Breast epithelium (tissue), 4 donors: ENCODE data around the gene LRRC4C. TPM values are rescaled to one million over a fixed set of nuclear protein-coding genes. Genes with fewer than 3 reads are reported as not detected.

Experiments
- DNase-seq, 2 donors: peaks; one replicate each; pipeline ENCODE4 v3.0.0-alpha.2; 2019; ENCODE audit warnings: low spot score in 2 of 2
- H3K27ac ChIP-seq, 2 donors: fragments of 200-600 bp; sonication (generic) in 1 of 2; one replicate each; pipeline ENCODE4 v1.5.1; 2016 to 2019; ENCODE audit warnings: mild to moderate bottlenecking in 1 of 2
- H3K27me3 ChIP-seq, 2 donors: fragments of 200-600 bp; sonication (generic) in 1 of 2; one replicate each; pipeline versions ENCODE4 v1.5.1 to v1.6.0; 2017 to 2019; ENCODE audit warnings: control low read depth in 1 of 2, mild to moderate bottlenecking in 1 of 2
- H3K36me3 ChIP-seq: fragments of 200-600 bp; one replicate; pipeline ENCODE4 v1.5.1; 2019
- H3K4me1 ChIP-seq, 2 donors: fragments of 200-600 bp; sonication (generic); one replicate each; pipeline ENCODE4 v1.5.1; 2016 to 2019; ENCODE audit warnings: control low read depth in 1 of 2
- H3K4me3 ChIP-seq, 3 donors: fragments of 200-600 bp; sonication (generic); 1 replicate in 2 of 3; 2 replicates in 1 of 3; pipeline ENCODE4 v1.5.1; 2016 to 2019; ENCODE audit warnings: mild to moderate bottlenecking in 3 of 3, moderate library complexity in 2 of 3
- H3K9me3 ChIP-seq, 2 donors: fragments of 200-600 bp; sonication (generic) in 1 of 2; one replicate each; pipeline ENCODE4 v1.5.1; 2016 to 2019; ENCODE audit warnings: control low read depth in 1 of 2
- POLR2A ChIP-seq: fragments of 450-650 bp; IDR thresholded peaks from one replicate; pipeline ENCODE4 v1.6.1; 2016; ENCODE audit warnings: antibody characterized with exemption, mild to moderate bottlenecking, moderate library complexity
- POLR2AphosphoS5 ChIP-seq, 3 donors: sonication (generic); formaldehyde crosslinking; IDR thresholded peaks; one replicate each; pipeline ENCODE4 v1.6.1; 2017; ENCODE audit warnings: antibody characterized with exemption in 3 of 3
- intact Hi-C: fragments of 100-400 bp; cut with DNase I; formaldehyde crosslinking; loops from one replicate; pipeline ENCODE4 v1.15.1; 2023; ENCODE audit warnings: low total_unique reads
- total RNA-seq, 3 donors: library from RNA; depleted of rRNA; stranded (reverse); fragments of >200 nt; gene quantifications; one replicate each; pipeline ENCODE4 v1.1.0, GENCODE V29; 2016
- TF ChIP-seq, protein P1 (sequence below), 3 donors: fragments of 450-650 bp; IDR thresholded peaks; one replicate each; pipeline ENCODE4 v1.5.1; 2016 to 2017; ENCODE audit warnings: antibody characterized with exemption in 3 of 3, mild to moderate bottlenecking in 3 of 3, moderate library complexity in 3 of 3

Gene LRRC4C
- total RNA-seq, 3 donors from 2014 or later, result 2.9 to 15.4 (median 6.6) TPM

DNA sequence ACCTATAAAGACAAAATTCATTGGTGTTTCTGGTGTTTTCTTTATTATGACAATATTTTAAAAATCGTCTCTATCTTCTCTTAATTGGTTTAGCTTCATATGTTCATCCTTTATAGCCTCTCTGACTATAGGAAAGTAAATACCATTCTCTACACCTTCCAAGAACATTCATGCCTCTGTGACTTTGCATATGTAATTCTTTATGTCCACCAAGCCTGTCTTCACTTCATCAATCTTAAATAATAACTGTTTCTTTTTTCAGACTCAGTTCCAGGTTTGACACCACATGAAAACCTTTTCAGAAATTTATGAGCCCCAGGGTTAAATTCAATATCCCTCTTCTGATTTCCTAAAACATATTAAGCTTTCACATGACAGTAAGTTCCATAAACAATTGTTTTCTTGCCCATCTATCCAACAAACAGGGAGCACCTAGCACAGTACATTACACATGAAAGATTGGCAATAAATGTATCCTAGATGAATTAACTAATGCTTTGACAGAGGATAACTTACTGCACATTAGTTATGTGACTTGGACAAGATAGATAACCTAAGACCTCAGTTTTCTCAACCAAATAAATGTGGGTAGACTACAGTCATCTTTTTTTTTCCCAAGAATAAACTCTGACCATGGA is 886.1 kb downstream of the LRRC4C start:
- no peaks in the 10 kb centered on the region for H3K4me1 ChIP-seq
- no peak overlapping the region for H3K27ac ChIP-seq
- no peaks in the 10 kb centered on the region for H3K27me3 ChIP-seq
- H3K36me3 ChIP-seq, result no peaks in the 10 kb centered on the region
- no peak overlapping the region for H3K4me3 ChIP-seq
- H3K9me3 ChIP-seq, result no peaks in the 10 kb centered on the region
- intact Hi-C loops, result no loop called here
- TF ChIP-seq POLR2A (no peak), POLR2AphosphoS5 (IDR thresholded peaks at IDR 0.05) (no peak)
- TF ChIP-seq, protein P1, sequence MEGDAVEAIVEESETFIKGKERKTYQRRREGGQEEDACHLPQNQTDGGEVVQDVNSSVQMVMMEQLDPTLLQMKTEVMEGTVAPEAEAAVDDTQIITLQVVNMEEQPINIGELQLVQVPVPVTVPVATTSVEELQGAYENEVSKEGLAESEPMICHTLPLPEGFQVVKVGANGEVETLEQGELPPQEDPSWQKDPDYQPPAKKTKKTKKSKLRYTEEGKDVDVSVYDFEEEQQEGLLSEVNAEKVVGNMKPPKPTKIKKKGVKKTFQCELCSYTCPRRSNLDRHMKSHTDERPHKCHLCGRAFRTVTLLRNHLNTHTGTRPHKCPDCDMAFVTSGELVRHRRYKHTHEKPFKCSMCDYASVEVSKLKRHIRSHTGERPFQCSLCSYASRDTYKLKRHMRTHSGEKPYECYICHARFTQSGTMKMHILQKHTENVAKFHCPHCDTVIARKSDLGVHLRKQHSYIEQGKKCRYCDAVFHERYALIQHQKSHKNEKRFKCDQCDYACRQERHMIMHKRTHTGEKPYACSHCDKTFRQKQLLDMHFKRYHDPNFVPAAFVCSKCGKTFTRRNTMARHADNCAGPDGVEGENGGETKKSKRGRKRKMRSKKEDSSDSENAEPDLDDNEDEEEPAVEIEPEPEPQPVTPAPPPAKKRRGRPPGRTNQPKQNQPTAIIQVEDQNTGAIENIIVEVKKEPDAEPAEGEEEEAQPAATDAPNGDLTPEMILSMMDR (IDR thresholded peaks at IDR 0.05), result no peak
- no peak for DNase-seq

DNA sequence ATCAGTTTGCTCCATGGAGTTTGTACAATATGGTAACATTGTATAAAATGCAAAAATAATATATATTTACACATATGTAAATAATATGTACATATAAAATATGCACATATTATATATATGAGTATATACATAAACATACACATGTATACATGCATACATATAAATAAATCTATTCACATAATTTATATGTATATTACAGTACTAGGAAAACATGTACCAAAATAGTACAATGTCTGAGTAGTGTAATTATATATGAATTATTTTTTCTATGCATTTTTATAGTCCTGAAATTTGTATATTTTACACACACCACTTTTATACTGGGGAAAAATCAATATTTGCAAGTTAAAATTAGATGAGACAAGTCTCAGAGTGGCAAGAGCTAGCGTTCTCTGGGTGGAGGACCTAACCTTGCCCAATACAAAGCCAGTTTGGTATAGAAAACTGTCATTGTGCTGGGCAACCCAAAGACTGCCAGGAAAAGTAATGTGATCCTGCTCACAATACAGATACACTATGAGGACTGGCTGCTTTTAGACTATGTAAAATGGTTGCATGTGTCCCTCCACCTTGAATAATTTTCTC is 889.4 kb downstream of the LRRC4C start:
- Histone ChIP-seq H3K36me3 (no peaks in the 10 kb centered on the region), H3K9me3 (no peaks in the 10 kb centered on the region), H3K27ac (no peak overlapping the region), H3K4me1 (no peaks in the 10 kb centered on the region), H3K27me3 (no peaks in the 10 kb centered on the region), H3K4me3 (no peak overlapping the region)
- TF ChIP-seq, protein P1 (IDR thresholded peaks at IDR 0.05), result no peak
- TF ChIP-seq POLR2A, result no peak
- TF ChIP-seq POLR2AphosphoS5 (IDR thresholded peaks at IDR 0.05), result no peak
- DNase-seq, result no peak
- intact Hi-C loops, result no loop called here

DNA sequence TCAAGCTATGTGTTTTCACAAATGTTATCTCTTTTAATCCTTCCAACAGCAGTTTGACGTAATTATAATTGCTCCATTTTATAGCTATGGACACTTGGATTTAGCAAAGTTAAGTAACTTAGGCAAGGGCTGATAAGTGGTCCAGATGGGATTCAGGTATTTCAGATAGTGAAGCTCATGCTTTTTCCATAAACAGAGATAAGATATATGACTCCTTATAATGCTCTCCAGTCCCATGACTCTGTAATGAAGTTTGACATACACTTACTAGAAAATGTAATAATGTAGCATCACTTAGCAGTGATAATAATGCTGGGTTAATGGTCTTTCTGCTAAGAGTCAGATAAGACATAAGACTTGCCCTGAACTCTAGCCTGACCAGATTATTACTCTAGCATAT is 892.1 kb downstream of the LRRC4C start:
- intact Hi-C loops, result no loop called here
- no peak for DNase-seq
- Histone ChIP-seq H3K27me3 (no peaks in the 10 kb centered on the region), H3K4me3 (no peak overlapping the region), H3K4me1 (no peaks in the 10 kb centered on the region), H3K9me3 (no peaks in the 10 kb centered on the region), H3K36me3 (no peaks in the 10 kb centered on the region), H3K27ac (no peak overlapping the region)
- TF ChIP-seq POLR2A (no peak), POLR2AphosphoS5 (IDR thresholded peaks at IDR 0.05) (no peak)
- TF ChIP-seq, protein P1 (IDR thresholded peaks at IDR 0.05), result no peak

DNA sequence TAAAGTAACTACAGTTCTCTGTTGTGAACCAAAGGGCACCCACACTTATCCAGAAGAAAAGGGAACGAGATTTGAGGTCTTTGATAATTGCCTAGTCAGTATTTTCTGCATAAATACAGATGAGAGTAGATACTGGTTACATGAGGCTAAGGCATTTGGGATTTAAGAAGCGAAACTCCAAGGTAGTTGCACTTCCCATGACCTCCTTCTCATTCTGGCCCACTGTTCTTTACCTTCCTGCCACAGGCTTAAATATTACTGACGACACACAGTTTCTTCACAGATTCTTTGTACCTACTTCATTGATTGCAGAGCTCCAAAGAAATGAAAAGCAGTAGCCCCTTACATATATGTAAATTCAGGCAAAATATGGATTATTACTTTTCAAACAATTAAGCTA is 915.3 kb downstream of the LRRC4C start:
- no peaks in the 10 kb centered on the region for H3K9me3 ChIP-seq
- H3K4me1 ChIP-seq, result no peaks in the 10 kb centered on the region
- H3K27ac ChIP-seq, result no peak overlapping the region
- H3K27me3 ChIP-seq, result no peaks in the 10 kb centered on the region
- intact Hi-C loops, result no loop called here
- H3K36me3 ChIP-seq, result no peaks in the 10 kb centered on the region
- TF ChIP-seq POLR2A (no peak), POLR2AphosphoS5 (IDR thresholded peaks at IDR 0.05) (no peak)
- TF ChIP-seq, protein P1 (IDR thresholded peaks at IDR 0.05), result no peak
- no peak overlapping the region for H3K4me3 ChIP-seq
- DNase-seq, result no peak

DNA sequence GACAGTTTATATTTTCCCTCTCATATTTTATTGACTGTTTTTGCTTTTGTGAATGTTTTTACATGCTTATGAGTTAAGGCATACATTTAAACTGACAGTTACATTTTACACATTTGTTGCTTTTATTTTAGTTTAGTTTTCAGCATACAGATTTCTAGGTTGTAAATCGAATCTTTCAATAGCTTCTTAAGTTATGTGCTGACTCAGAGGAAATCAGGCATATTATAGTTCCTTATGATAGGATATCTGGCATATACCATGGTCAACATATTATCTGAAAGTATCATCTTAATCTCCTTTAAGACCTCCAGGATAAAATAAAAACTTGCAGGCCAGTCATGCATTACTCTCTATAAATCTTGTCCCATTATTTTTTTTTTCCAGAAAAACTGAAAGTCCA is 916.6 kb downstream of the LRRC4C start:
- H3K27me3 ChIP-seq, result no peaks in the 10 kb centered on the region
- TF ChIP-seq POLR2AphosphoS5 (IDR thresholded peaks at IDR 0.05), result no peak
- TF ChIP-seq, protein P1 (IDR thresholded peaks at IDR 0.05), result no peak
- TF ChIP-seq POLR2A, result no peak
- no peak overlapping the region for H3K27ac ChIP-seq
- intact Hi-C loops, result no loop called here
- H3K36me3 ChIP-seq, result no peaks in the 10 kb centered on the region
- no peaks in the 10 kb centered on the region for H3K4me1 ChIP-seq
- H3K9me3 ChIP-seq, result no peaks in the 10 kb centered on the region
- no peak for DNase-seq
- H3K4me3 ChIP-seq, result no peak overlapping the region
